Measurements from ENCODE around the gene WDR86. TPM values are rescaled to one million over a fixed set of nuclear protein-coding genes. Genes with fewer than 3 reads are reported as not detected.

Gene WDR86
- polyA plus RNA-seq, 12 donors, result 2.3 to 25.2 (median 4.6) TPM; not detected in 1

GRCh38 chr7:151428378-151429236, 18.8 kb upstream of the WDR86 start:
- DNase-seq, result no peak

- no peak for DNase-seq
Measured at GRCh38 chr7:151427705-151428377, 18.0 kb upstream of the WDR86 start.

DNA sequence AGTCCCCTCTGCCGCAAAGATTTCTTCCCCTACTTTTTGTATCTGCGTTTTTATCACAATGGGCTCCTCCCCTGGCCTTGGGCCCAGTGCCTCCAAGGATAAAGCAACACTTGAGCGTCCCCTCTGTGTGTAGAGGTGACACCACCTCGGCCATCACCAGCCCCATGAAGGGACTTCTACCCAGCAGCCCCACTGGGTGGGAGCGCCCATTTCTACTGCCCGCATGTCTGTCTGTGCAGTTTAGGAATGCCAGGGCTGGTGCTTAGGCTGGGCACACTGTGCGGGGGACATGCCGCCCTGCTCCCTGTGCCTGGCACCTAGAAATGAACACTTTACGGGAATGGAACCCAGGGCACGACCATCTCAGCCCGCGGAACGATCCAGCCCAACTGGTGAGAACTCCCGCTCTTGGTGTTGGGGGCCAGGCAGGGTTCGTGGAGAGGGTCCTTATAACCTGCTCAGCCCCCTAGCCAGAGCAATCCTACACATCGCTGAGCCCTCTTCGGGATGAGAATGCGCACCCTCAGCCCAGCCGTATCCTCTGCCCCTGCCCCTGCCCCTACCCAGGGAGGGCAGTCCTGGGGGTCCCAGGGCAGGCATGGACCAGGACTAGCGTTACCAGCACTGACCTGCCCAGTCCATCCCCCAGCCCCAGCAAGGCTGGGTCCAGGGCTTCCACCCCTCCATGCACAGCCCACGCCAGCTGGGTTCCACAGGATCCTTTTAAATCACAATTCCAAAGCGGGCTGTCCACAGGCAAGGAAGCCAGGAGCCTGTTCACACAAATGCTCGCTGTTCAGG, 17.3 kb upstream of the WDR86 start:
- DNase-seq, result no peak

DNA sequence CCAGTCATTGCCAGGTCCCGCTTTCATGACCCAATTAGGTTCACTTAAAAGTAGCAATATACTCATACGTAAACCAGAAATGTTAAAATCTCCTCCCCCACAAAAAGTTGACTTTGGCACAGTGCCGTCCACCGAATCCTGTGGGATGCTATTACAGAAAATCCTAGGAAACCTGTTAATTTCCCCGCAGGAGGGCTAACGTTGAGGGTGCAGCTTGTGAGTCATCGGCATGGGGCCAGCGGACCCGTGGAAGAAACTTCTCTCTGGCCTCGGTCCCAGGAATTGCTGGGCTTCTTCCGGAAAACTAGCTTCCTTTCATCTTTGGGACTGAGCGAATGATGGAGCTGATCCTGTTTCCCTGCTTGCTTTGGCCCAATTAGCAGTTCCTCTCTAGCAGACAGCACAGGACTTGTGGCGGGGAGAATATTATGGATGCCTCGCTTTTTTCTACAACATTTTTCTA, 16.6 kb upstream of the WDR86 start:
- peak; percentile 60 for DNase-seq

- no peak for DNase-seq
Measured at GRCh38 chr7:151425670-151426440, 16.0 kb upstream of the WDR86 start.

- DNase-seq, result no peak
Measured at GRCh38 chr7:151424799-151425198, 15.0 kb upstream of the WDR86 start.

DNA sequence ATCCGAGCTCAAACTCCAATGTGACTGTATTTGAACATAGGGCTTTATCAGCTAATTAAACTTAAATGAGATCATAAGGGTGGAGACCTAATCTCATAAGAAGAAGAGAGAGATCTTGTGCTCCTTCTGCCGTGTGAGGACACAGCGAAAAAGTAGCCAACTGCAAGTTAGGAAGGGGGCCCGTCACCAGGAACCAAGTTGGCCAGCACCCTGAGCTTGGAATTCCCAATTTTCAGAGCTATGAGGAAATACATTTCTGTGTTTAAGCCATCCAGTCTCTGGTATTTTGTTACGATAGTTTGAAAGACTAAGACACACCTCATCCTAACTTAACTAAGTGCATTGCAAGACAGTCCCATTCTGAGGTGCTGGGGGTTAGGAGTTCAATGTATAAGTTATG, 14.1 kb upstream of the WDR86 start:
- no peak for DNase-seq

GRCh38 chr7:151423226-151423625, 13.4 kb upstream of the WDR86 start:
- no peak for DNase-seq

- no peak for DNase-seq
Measured at GRCh38 chr7:151422212-151422611, 12.4 kb upstream of the WDR86 start.

GRCh38 chr7:151420144-151420543, 10.3 kb upstream of the WDR86 start:
- DNase-seq, result no peak

DNA sequence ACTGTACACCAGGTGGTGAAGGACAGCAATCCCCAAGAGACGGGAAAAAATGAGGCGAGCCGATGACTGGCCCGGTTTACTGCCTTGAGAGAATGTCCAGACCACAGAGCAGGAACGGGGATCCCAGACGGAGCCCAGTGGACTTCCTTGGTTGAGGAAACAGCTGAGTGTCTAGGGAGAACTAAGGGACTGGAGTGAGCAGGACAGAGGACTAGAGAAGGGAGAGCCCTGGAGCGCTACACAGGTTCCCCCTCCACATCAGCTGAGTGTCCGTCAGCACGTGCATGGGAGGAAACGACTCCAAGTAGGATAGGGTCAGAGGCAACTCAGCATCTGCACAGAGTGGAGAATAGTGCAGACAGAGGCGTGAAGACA, 7.1 kb upstream of the WDR86 start:
- no peak for DNase-seq

DNA sequence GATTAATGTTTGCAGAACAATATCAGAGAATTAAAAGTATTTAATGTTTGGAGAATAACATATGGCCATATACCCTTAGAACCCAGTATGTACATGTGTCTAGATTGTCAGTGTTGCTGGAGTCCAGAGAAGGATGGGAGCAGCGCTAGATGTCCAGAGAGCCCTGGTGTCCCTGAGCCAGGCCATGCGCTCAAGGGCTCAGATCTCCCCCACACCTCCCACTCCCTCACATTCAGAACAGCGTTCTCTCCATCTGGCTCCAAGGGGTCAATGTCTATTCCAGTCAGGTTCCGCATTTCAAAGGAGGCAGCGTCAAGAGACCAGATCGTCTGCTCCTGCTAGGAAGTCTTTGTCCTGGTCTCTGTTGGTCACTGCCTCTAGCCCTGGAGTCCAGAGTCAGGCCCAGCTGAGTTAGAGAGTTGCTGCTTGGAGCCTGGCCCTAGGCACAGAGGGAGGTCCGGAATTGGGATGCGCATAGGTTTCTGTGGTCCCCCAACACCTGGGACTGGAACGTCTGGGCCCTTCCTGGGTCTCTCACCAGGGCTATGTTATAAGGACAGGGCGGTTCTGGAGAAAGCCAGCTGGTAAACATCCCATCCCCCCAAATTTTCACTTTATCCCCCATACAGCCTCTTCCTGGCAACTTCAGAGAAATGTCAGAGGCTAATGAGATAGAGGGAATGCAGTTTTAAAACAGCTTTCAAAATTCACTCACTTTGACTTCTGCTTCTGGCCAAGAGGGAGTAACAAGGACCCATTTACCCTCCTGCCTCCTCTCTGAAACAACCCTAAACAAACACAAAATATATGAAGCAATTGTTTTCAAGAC, 6.5 kb upstream of the WDR86 start:
- no peak for DNase-seq

GRCh38 chr7:151415375-151416105, 5.7 kb upstream of the WDR86 start:
- no peak for DNase-seq

DNA sequence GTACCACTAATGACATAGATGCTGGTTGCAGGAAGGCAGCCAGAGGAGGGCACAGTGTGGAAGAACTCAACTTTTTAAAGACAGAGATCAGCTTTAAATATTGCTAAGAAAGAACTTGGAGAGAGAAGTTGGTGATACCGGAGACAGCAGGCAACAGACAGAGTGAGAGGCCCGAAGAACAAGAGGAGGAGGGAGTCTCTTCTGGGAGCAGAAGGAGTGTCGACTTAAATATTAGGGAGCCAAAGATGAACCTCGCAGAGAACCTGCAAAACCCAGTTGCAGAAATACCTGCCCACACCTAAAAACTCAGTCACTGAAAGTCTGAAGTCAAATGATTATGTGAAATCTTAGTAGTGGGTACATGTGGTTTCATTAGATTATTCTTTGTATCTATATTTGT, 3.4 kb upstream of the WDR86 start:
- no peak for DNase-seq

DNA sequence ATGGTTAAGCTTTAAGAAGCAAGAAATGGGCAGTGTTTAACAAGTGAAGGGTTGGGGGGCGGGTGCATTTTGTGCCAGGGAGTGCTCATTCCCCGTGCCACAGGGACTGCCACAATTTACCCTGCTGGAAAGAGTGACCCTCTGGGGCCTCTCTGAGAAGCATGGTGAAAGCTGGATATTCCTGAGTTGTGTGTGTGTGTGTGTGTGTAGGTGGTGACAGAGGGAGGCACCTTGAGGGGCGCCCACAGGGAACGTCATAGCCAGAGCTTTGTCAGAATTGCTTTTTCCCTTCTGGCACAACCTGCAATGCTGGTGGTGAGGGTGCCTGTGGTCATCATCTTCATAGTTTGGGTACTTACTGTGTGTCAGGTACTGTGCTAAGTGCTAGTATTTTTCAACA, 2.5 kb upstream of the WDR86 start:
- DNase-seq, result no peak

DNA sequence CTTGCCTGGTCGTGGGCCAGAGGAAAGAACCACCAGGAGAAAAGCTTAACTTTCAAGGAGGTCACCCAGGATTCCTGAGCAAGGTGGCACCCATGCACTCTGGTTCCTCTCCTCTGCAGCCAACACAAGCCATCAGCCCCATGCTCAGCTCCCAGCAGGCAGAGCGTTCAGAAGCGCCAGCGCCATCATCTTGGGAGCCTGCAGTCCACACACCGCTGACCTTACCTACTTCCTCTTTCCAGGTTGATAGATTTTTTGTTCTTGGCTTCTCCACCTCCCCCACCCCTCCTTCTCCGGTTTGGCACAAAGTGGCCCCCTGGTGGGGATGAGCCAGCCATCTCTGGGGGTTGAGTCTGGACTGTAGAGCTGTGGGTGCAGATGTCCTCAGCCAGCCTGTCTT, 1.7 kb upstream of the WDR86 start:
- DNase-seq, result no peak

GRCh38 chr7:151410405-151411390, 860 bp upstream of the WDR86 start:
- no peak for DNase-seq

- DNase-seq, result no peak
Measured at GRCh38 chr7:151408839-151409666, 785 bp downstream of the WDR86 start.
